Liver (tissue), 9 donors: Measurements from ENCODE around the gene CMPK1. TPM values are rescaled to one million over a fixed set of nuclear protein-coding genes. Genes with fewer than 3 reads are reported as not detected.

Source experiments
- DNase-seq: peaks from one replicate; pipeline ENCODE4 v3.0.0-alpha.2; 2017; ENCODE audit warnings: low spot score
- H3K27ac ChIP-seq, 2 donors: one replicate each; pipeline ENCODE4 v1.7.0; 2013; ENCODE audit warnings: inconsistent platforms in 2 of 2, low read length in 2 of 2, control low read depth in 1 of 2, low read depth in 1 of 2, mild to moderate bottlenecking in 1 of 2
- H3K27me3 ChIP-seq, 4 donors: one replicate each; pipeline versions ENCODE4 v1.6.1 to v1.7.0; 2013; ENCODE audit warnings: low read length in 3 of 4, inconsistent platforms in 1 of 4, mild to moderate bottlenecking in 1 of 4, moderate library complexity in 1 of 4; ENCODE audit not compliant: control insufficient read depth in 4 of 4, insufficient read depth in 4 of 4
- H3K36me3 ChIP-seq, 4 donors: one replicate each; pipeline versions ENCODE4 v1.6.1 to v1.7.0; 2013; ENCODE audit warnings: low read length in 3 of 4, mild to moderate bottlenecking in 3 of 4, low read depth in 1 of 4, moderate library complexity in 1 of 4; ENCODE audit not compliant: control insufficient read depth in 4 of 4, insufficient read depth in 3 of 4
- H3K4me1 ChIP-seq, 4 donors: one replicate each; pipeline versions ENCODE4 v1.6.1 to v1.7.0; 2013; ENCODE audit warnings: low read length in 3 of 4, mild to moderate bottlenecking in 3 of 4, moderate library complexity in 1 of 4; ENCODE audit not compliant: control insufficient read depth in 4 of 4, insufficient read depth in 4 of 4
- H3K4me3 ChIP-seq, 3 donors: one replicate each; pipeline versions ENCODE4 v1.6.1 to v1.7.0; 2013; ENCODE audit warnings: low read length in 3 of 3, control low read depth in 1 of 3, low read depth in 1 of 3, mild to moderate bottlenecking in 1 of 3
- H3K9ac ChIP-seq, 2 donors: one replicate each; pipeline ENCODE4 v1.7.0; 2013; ENCODE audit warnings: low read length in 2 of 2, mild to moderate bottlenecking in 2 of 2, moderate library complexity in 2 of 2, control low read depth in 1 of 2, low read depth in 1 of 2
- H3K9me3 ChIP-seq, 4 donors: one replicate each; pipeline versions ENCODE4 v1.6.1 to v1.7.0; 2013; ENCODE audit warnings: low read length in 3 of 4; ENCODE audit not compliant: control insufficient read depth in 4 of 4
- ATF3 ChIP-seq: IDR thresholded peaks from 2 replicates; pipeline ENCODE4 v1.6.1; 2016; ENCODE audit warnings: antibody characterized with exemption
- CTCF ChIP-seq: fragments of 150-350 bp; IDR thresholded peaks from 2 replicates; pipeline ENCODE4 v1.5.1; 2017; ENCODE audit warnings: improper control_type of control experiment, low read depth, low read length; ENCODE audit not compliant: missing input control
- EGR1 ChIP-seq, 2 donors: IDR thresholded peaks; 2 replicates each; pipeline ENCODE4 v1.6.1; 2016 to 2018; ENCODE audit warnings: antibody characterized with exemption in 2 of 2, low read depth in 2 of 2
- FOXA1 ChIP-seq: IDR thresholded peaks from 2 replicates; pipeline ENCODE4 v1.6.1; 2016; ENCODE audit warnings: antibody characterized with exemption
- FOXA2 ChIP-seq: IDR thresholded peaks from 2 replicates; pipeline ENCODE4 v1.6.1; 2016; ENCODE audit warnings: antibody characterized with exemption
- GABPA ChIP-seq, 2 donors: IDR thresholded peaks in 1 of 2; conservative IDR thresholded peaks in 1 of 2; 2 replicates each; pipeline ENCODE4 v1.6.1; 2016; ENCODE audit warnings: antibody characterized with exemption in 2 of 2, mild to moderate bottlenecking in 1 of 2, moderate library complexity in 1 of 2
- HNF4A ChIP-seq, 2 donors: conservative IDR thresholded peaks; 2 replicates each; pipeline ENCODE4 v1.6.1; 2016; ENCODE audit warnings: antibody characterized with exemption in 2 of 2, mild to moderate bottlenecking in 2 of 2
- JUND ChIP-seq, 2 donors: IDR thresholded peaks; 2 replicates each; pipeline ENCODE4 v1.6.1; 2016; ENCODE audit warnings: antibody characterized with exemption in 2 of 2
- MAX ChIP-seq: IDR thresholded peaks from 2 replicates; pipeline ENCODE4 v1.6.1; 2016; ENCODE audit warnings: antibody characterized with exemption
- RAD21 ChIP-seq, 2 donors: IDR thresholded peaks; 2 replicates each; pipeline ENCODE4 v1.6.1; 2016; ENCODE audit warnings: antibody characterized with exemption in 2 of 2, mild to moderate bottlenecking in 2 of 2
- REST ChIP-seq: IDR thresholded peaks from 2 replicates; pipeline ENCODE4 v1.6.1; 2016; ENCODE audit warnings: antibody characterized with exemption, mild to moderate bottlenecking
- RXRA ChIP-seq, 2 donors: IDR thresholded peaks; 2 replicates each; pipeline ENCODE4 v1.6.1; 2017 to 2018; ENCODE audit warnings: antibody characterized with exemption in 2 of 2, mild to moderate bottlenecking in 1 of 2
- SP1 ChIP-seq: IDR thresholded peaks from 2 replicates; pipeline ENCODE4 v1.6.1; 2018; ENCODE audit warnings: antibody characterized with exemption, mild to moderate bottlenecking
- TAF1 ChIP-seq: conservative IDR thresholded peaks from 2 replicates; pipeline ENCODE4 v1.6.1; 2016; ENCODE audit warnings: antibody characterized with exemption, mild to moderate bottlenecking
- YY1 ChIP-seq: IDR thresholded peaks from 2 replicates; pipeline ENCODE4 v1.6.1; 2016; ENCODE audit warnings: antibody characterized with exemption, mild to moderate bottlenecking
- ZBTB33 ChIP-seq: IDR thresholded peaks from 2 replicates; pipeline ENCODE4 v1.6.1; 2016; ENCODE audit warnings: antibody characterized with exemption
- WGBS: extraction: QIAGEN DNeasy Blood & Tissue Kit; methylation state at CpG from one replicate; pipeline ENCODE4 v1.1.7; 2013; 5-methylcytosine and 5-hydroxymethylcytosine counted together
- polyA plus RNA-seq, 2 donors: library from polyadenylated mRNA; stranded (reverse) in 1 of 2; unstranded in 1 of 2; fragments of 200-250 nt in 1 of 2; fragments of >200 nt in 1 of 2; fragmentation: Nextera tagmentation in 1 of 2; extraction: Ambion mirVana in 1 of 2; gene quantifications; one replicate each; pipeline versions ENCODE4 v1.2.1 to v1.2.3, GENCODE V29; 2013 to 2015
- total RNA-seq, 2 donors: library from RNA; depleted of rRNA; stranded (reverse); fragments of >200 nt; gene quantifications; one replicate each; pipeline ENCODE4 v1.2.3, GENCODE V29; 2014
- donor health status: healthy.
- donor health status: healthy.
- donor health status: healthy.
- donor health status: healthy.
- donor health status: healthy.

Gene CMPK1
- total and polyA plus RNA-seq, 4 donors: 66.8 to 146 (median 87.0) TPM

GRCh38 chr1:47385020-47385419 lies 51.4 kb downstream of the CMPK1 start:
- Histone ChIP-seq H3K9ac (no peak overlapping the region), H3K9me3 (no peaks in the 10 kb centered on the region), H3K27ac (no peak overlapping the region), H3K27me3 (no peaks in the 10 kb centered on the region), H3K4me3 (no peak overlapping the region), H3K36me3 (peaks cover 0 to 8% (median 2%) of the 10 kb centered on the region in 4 donors), H3K4me1 (no peaks in the 10 kb centered on the region)
- DNase-seq: no peak
- 81% methylated on average over 6 of the region's 6 CpGs for WGBS
- TF ChIP-seq FOXA1: no peak
- no peak for TF ChIP-seq MAX
- TF ChIP-seq EGR1 (IDR thresholded peaks at IDR 0.05; ENCODE audit: low read depth in 2 of 2): no peak

GRCh38 chr1:47386268-47386667 lies 52.7 kb downstream of the CMPK1 start:
- H3K9me3 ChIP-seq: no peaks in the 10 kb centered on the region
- no peak overlapping the region for H3K27ac ChIP-seq
- H3K9ac ChIP-seq: no peak overlapping the region
- TF ChIP-seq EGR1 (IDR thresholded peaks at IDR 0.05; ENCODE audit: low read depth in 2 of 2) (no peak), GABPA (IDR thresholded peaks at IDR 0.05 in 1 of 2, conservative IDR thresholded peaks at IDR 0.05 in 1 of 2) (no peak), MAX (no peak), RAD21 (IDR thresholded peaks at IDR 0.05) (no peak), HNF4A (conservative IDR thresholded peaks at IDR 0.05) (no peak), JUND (IDR thresholded peaks at IDR 0.05) (no peak), ATF3 (no peak), FOXA1 (no peak), FOXA2 (no peak), TAF1 (no peak), SP1 (no peak), CTCF (no peak), REST (no peak), ZBTB33 (no peak), RXRA (IDR thresholded peaks at IDR 0.05) (no peak), YY1 (no peak)
- 98% methylated on average over 5 of the region's 5 CpGs for WGBS
- no peaks in the 10 kb centered on the region for H3K27me3 ChIP-seq
- no peaks in the 10 kb centered on the region for H3K4me1 ChIP-seq
- H3K4me3 ChIP-seq: no peak overlapping the region
- peaks cover 0 to 5% (median under 1%) of the 10 kb centered on the region in 4 donors for H3K36me3 ChIP-seq
- DNase-seq: no peak
